GM12891 (cell line): ENCODE measurements around the gene OLFML3.
"Not testable (repeated sequence)": the region's sequence is repeated elsewhere in the genome, so short reads cannot be mapped to it uniquely, and the experiment has no call there.

Experiments
- DNase-seq: peaks from one replicate; pipeline ENCODE4 v3.0.0; 2011; ENCODE audit warnings: low spot score; ENCODE audit not compliant: insufficient read length
- FAIRE-seq: peaks from 2 replicates; lab custom pipeline; 2011; peaks lifted over from hg19 to GRCh38; lab: Jason Lieb, UNC
- PAX5 ChIP-seq: IDR thresholded peaks from 2 replicates; pipeline ENCODE4 v1.6.1; 2011; ENCODE audit warnings: low read length, moderate library complexity, mild to moderate bottlenecking; ENCODE audit not compliant: insufficient read depth, severe bottlenecking
- POLR2A ChIP-seq: IDR thresholded peaks from 2 replicates; pipeline ENCODE4 v1.6.1; 2011; ENCODE audit warnings: low read depth, low read length, control low read depth
- POLR2AphosphoS5 ChIP-seq: IDR thresholded peaks from 2 replicates; pipeline ENCODE4 v1.6.1; 2011; ENCODE audit warnings: low read depth, low read length, control low read depth
- POU2F2 ChIP-seq: IDR thresholded peaks from 2 replicates; pipeline ENCODE4 v1.6.1; 2011; ENCODE audit warnings: low read depth, mild to moderate bottlenecking, control low read depth, low read length, moderate library complexity
- SPI1 ChIP-seq: IDR thresholded peaks from 2 replicates; pipeline ENCODE4 v1.6.1; 2011; ENCODE audit warnings: low read depth, low read length, control low read depth
- TAF1 ChIP-seq: IDR thresholded peaks from 2 replicates; pipeline ENCODE4 v1.6.1; 2011; ENCODE audit warnings: low read depth, low read length, control low read depth

The OLFML3 gene

DNA sequence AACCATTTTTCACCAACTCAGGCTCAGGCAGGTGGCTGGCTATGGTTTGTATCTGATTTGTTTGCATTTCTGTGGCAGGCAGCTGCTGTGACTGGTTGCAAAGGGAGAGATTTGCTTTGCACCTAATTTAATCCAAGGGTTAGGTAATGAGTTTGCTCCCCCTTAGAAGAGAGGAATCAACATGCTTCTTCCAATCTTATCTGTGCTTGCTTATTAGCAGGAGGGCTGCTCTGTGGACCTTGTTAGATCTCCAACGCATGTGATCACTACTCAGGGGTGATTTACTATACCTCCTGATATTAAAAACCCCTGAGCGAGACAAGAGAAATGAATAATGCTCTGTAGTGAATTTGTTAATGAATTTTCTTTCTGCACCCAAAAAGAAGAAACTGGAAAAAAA is 20.5 kb downstream of the OLFML3 start:
- FAIRE-seq (no peak), DNase-seq (no peak)
- TF ChIP-seq POLR2AphosphoS5, result no peak
- no peak for TF ChIP-seq TAF1
- no peak for TF ChIP-seq POLR2A

DNA sequence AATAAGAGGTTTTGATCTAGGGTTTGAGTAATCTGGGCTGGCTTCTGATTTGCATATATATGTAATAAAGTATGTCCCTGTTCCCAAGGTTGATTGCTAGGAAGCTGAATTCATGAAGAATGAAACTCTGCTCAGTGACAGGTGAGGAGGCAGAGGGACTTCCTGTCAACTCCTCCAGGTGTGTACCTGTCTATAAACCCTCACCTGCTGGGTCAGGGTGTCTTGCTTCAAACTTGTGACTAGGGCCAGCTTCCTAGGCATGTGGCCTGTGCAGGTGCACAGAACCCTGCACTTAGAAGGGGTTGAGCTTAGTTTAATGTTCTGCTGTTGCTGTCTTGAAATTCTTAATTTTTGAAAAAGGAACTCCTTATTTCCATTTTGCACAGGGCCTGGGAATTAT is 21.1 kb downstream of the OLFML3 start:
- no peak for TF ChIP-seq TAF1
- no peak for TF ChIP-seq PAX5
- TF ChIP-seq SPI1, result no peak
- no peak for FAIRE-seq

DNA sequence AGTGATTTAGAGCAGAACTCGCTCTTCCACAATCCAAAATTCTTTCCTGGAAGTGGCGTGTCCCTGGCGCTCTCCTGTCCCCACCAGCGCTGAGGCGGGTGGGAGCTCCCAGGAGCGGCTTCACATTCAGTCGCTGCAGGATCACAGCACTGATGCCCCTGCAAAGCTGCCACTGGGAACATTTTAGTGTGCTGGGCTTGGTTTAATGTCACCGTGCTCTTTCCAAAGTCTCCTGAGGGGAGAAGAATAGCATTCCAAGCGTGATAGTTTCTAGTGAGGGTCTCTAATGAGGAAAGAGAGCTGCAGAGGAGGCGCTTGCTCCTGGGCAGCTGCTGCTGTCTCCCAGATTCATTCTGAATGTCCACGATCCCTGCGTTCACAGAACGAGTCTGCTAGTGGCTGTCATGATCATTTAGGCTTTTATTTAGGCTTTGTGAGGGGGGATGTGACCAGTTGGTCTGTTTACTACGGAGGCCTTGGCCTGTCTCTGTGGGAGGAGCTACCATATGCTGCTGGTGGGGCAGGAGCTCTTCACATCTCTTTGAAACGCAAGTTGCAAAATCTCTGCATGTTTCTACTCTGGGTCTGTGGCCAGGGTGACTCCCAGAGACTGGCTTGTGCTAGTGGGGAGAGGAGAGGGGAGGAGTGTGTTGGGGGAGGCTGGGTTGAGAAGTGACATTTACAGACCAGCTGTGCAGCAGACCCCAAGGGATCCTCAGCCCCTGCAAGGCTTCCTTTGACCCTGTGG is 23.4 kb downstream of the OLFML3 start:
- DNase-seq, result no peak
- FAIRE-seq, result no peak
- TF ChIP-seq POLR2A, result no peak
- no peak for TF ChIP-seq POLR2AphosphoS5
- no peak for TF ChIP-seq POU2F2
- TF ChIP-seq TAF1, result no peak
- no peak for TF ChIP-seq PAX5
- no peak for TF ChIP-seq SPI1

More for the DNA sequence above, 21.1 kb downstream of the OLFML3 start:
- DNase-seq, result no peak

DNA sequence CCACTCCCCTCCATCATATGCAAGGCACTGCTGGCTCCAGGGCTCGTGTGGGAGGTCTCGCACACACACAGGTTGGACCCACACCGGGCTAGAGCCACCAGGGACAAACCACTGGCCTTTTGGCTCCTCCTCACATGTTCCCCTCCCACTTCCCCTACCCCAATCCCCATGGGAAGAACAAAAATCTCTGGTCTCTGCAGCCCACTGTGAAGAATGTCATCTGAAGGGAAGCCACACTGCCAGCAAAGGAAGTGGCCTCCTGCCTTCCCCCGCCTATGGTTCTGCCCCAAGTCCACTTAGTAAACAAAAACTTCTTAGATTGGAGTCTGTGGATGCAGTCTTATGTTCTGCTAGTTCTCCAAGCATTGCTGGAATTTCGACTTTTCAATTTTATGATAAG is 24.2 kb downstream of the OLFML3 start:
- no peak for TF ChIP-seq POLR2A
- TF ChIP-seq TAF1, result no peak
- no peak for TF ChIP-seq SPI1
- no peak for TF ChIP-seq POU2F2
- TF ChIP-seq POLR2AphosphoS5, result no peak
- no peak for TF ChIP-seq PAX5
- DNase-seq, result no peak
- FAIRE-seq, result no peak

DNA sequence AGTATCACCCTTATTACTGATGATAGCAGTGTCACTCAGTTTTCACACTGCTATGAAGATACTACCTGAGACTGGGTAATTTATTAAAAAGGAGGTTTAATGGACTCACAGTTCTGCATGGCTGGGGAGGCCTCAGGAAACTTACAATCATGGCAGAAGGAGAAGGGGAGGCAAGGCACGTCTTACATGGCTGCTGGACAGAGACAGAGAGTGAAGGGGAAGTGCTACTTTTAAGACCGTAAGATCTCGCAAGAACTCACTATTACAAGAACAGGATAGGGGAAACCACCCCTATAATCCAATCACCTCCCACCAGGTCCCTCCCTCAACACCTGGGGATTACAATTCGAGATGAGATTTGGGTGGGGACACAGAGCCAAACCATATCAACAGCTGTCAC is 27.6 kb downstream of the OLFML3 start:
- DNase-seq, FAIRE-seq: not testable (repeated sequence)

DNA sequence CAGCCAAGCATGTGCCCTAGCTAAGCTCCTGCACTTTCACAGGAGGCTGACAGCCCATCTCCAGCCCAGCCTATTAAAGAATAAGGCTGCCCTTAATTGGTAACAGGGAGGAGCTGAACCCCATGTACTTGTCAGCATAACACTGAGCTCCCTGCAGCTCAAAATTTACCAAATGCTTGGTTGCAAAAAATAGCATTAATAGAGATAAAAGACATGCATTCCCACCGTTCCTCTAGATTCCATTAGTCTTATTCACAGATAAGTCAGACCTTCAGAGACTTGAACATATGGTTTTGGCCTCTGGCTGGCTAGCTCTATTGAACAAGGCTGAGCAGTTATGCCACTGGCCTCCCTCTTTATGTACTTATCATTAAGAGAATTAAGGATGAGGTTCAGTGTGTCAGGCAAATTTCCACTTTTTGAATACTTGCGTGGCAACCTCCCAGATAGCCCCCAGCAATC is 29.2 kb downstream of the OLFML3 start:
- TF ChIP-seq POLR2A, result no peak
- no peak for TF ChIP-seq POLR2AphosphoS5
- no peak for TF ChIP-seq SPI1
- FAIRE-seq (no peak), DNase-seq (no peak)

DNA sequence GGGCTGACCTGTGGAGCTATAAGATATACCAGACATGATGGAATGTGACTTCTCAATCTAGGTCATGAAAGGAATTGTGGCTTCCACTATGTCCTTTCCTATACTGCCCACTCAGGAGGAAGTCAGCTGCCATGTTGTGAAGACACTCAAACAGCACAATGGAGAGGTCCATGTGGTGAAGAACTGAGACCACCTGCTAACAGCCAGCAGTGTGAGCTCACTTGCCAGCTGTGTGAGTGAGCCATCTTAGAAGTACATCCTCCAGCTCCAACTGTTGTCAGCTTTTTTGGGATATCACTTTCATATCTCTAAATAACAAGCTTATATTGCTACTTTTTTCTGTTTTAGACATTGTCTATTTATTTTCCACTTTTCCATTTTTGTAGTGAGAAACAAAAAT is 29.7 kb downstream of the OLFML3 start:
- FAIRE-seq (no peak), DNase-seq (no peak)
- TF ChIP-seq POLR2AphosphoS5, result no peak
- TF ChIP-seq SPI1, result no peak
- no peak for TF ChIP-seq TAF1
- no peak for TF ChIP-seq POU2F2
- TF ChIP-seq PAX5, result no peak
- TF ChIP-seq POLR2A, result no peak

DNA sequence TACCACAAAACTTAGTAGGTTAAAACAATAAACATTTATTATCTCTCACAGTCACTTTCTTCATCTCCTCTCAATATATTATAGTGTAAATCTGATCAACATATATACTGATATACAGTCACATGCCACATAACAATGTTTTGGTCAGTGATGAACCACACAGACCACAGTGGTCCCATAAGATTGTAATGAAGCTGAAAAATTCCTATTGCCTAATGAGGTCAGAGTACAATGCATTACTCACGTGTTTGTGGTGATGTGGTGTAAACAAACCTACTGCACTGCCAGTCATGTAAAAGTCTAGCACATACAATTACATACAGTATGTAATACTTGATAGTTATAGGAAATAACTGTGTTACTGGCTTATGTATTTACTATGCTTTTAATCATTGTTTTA is 30.1 kb downstream of the OLFML3 start:
- FAIRE-seq, result no peak
- DNase-seq, result no peak
- TF ChIP-seq POLR2A, result no peak
- no peak for TF ChIP-seq SPI1
- TF ChIP-seq TAF1, result no peak
- TF ChIP-seq POLR2AphosphoS5, result no peak
- TF ChIP-seq PAX5, result no peak
- TF ChIP-seq POU2F2, result no peak

DNA sequence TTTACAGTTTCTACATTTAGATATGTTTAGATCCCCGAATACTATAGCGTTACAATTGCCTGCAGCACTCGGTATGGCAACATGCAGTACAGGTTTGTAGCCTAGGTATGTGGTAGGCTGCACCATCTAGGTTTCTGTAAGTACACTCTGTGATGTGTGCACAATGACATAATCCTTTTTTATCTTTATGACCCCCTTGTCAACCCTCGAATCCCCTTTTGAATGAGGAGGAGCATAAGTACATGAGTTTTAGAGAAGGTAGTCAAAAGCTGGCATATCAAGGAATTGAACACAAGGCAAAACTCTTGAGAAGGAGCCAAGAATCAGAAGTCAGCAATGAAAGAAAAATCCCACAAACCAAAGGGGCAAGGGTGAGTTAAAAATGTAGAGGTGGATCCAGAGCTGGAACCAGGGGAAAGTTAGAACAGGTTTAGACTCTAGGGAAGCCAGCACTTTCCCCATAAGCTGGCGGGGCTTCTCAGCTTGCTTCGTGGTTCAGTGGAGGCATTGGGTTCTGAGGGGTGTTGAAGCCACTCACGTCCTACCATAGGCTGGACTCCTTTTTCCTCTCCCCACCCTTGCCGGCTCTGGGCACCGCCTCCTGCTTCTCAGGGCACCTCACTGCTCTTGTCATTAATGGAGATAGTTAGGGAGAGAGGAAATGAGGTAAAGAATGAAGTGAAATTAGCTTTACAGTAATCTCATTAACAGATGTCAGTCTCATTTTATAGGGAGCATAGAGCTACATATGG is 31.3 kb downstream of the OLFML3 start:
- FAIRE-seq (no peak), DNase-seq (no peak)
- TF ChIP-seq POLR2AphosphoS5 (no peak), PAX5 (no peak), POU2F2 (no peak), SPI1 (no peak), TAF1 (no peak), POLR2A (no peak)

DNA sequence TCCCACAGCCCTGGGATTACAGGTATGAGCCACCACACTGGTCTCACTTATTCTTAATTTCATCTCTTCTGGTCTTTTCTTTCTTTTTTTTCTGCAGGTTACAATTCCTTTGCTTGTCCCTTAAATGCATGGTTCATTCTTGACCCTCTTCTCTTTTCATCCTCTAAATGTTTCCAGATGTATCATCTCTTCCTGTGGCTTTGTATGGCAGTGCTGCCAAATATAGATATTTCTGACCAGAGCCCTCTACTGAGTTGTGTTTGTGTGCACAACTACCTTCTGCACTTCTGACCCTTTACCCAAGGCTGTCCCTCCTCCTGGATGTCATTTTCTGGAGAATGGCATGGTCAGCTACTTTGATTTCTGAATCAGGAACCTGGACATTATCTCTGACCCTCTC is 32.5 kb downstream of the OLFML3 start:
- TF ChIP-seq SPI1, result no peak
- no peak for DNase-seq
- no peak for FAIRE-seq

DNA sequence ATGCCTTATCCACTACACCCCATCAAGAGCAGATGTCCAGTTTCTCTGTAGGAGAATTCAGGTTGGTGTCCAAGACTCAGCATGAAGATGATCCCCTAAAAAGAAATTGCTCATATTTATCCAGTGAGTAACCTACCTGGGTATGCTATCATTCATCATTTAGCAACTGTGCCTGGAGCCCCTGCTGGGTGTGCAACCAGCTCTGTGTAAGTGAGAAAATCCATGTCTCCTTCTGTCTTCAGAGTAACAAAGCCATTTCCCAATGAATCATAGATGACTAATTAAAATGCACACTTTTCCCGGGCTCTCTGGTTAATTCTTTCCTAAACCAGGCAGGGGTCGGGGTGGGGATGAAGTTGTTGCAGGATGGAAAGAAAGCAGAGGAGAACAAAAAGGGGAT is 35.8 kb downstream of the OLFML3 start:
- DNase-seq (no peak), FAIRE-seq (no peak)
- TF ChIP-seq PAX5 (no peak), POU2F2 (no peak), POLR2AphosphoS5 (no peak), TAF1 (no peak), POLR2A (no peak), SPI1 (no peak)

DNA sequence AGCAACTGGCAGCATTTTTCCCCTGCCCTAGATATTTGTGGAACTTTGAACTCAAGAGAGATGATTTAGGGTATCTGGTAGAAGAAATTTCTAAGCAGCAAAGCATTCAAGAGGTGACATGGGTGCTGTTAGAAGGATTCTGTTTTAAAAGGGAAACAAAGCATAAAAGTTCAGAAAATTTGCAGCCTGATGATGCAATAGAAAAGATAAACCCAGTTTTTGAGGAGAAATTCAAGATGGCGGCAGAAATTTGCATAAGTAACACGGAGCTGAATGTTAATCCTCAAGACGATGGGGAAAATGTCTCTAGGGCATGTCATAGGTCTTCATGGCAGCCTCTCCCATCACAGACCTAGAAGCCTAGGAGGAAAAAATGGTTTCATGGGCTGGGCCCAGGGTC is 40.5 kb downstream of the OLFML3 start:
- not testable (repeated sequence) for FAIRE-seq, DNase-seq
